H1 (cell line): ENCODE results near the gene L3MBTL4. TPM values are rescaled to one million over a fixed set of nuclear protein-coding genes. Genes with fewer than 3 reads are reported as not detected.

ENCODE experiments used
- CTCF ChIA-PET: fragments of 300-600 bp; sonication (Branson Sonifier 250); formaldehyde crosslinking; loops from one replicate; lab custom pipeline; 2021; ENCODE audit not compliant: partially characterized antibody; lab: Charles Lee
- POLR2A ChIA-PET: fragments of 300-600 bp; sonication (Branson Sonifier 250); formaldehyde crosslinking; loops from one replicate; lab custom pipeline; 2021; ENCODE audit warnings: inconsistent platforms; ENCODE audit not compliant: partially characterized antibody; lab: Charles Lee
- DNase-seq, 2 experiments: peaks; one replicate each; pipeline versions ENCODE4 v3.0.0 to v3.0.0-alpha.2; 2010 to 2022; ENCODE audit warnings: low spot score in 2 of 2, low read depth in 1 of 2, mixed read lengths in 1 of 2
- FAIRE-seq: peaks from 2 replicates; lab custom pipeline; 2011; peaks lifted over from hg19 to GRCh38; lab: Jason Lieb, UNC
- H2AFZ ChIP-seq: 2 replicates; pipeline ENCODE4 v1.8.1; 2012; ENCODE audit warnings: low read length, inconsistent platforms
- H2AK5ac ChIP-seq: 2 replicates; pipeline ENCODE4 v1.6.1; 2013; ENCODE audit warnings: low read depth, low read length
- H2BK120ac ChIP-seq: replicated peaks from 2 replicates; pipeline ENCODE3; 2013; ENCODE audit warnings: low read depth, low read length, inconsistent platforms
- H2BK12ac ChIP-seq: 2 replicates; pipeline ENCODE4 v1.6.1; 2013; ENCODE audit warnings: low read depth, low read length
- H2BK15ac ChIP-seq: 2 replicates; pipeline ENCODE4 v1.6.1; 2013; ENCODE audit warnings: low read length
- H2BK20ac ChIP-seq: 2 replicates; pipeline ENCODE4 v1.6.1; 2013; ENCODE audit warnings: low read length
- H2BK5ac ChIP-seq: 2 replicates; pipeline ENCODE4 v1.6.1; 2013; ENCODE audit warnings: low read depth, low read length
- H3K14ac ChIP-seq: 2 replicates; pipeline ENCODE4 v1.6.1; 2013; ENCODE audit warnings: inconsistent platforms; ENCODE audit not compliant: insufficient read length
- H3K18ac ChIP-seq: 2 replicates; pipeline ENCODE4 v1.6.1; 2013; ENCODE audit warnings: low read length; ENCODE audit errors: extremely low read depth
- H3K23ac ChIP-seq: 2 replicates; pipeline ENCODE4 v1.6.1; 2013; ENCODE audit warnings: inconsistent platforms; ENCODE audit not compliant: insufficient read length
- H3K23me2 ChIP-seq: 2 replicates; pipeline ENCODE4 v1.6.1; 2013; ENCODE audit warnings: low read depth, low read length
- H3K27ac ChIP-seq: 2 replicates; pipeline ENCODE4 v1.6.1; 2011; ENCODE audit warnings: low read depth, low read length, inconsistent platforms
- H3K27me3 ChIP-seq, 4 experiments: replicated peaks in 1 of 4; 1 replicate in 1 of 4; 2 replicates in 3 of 4; pipeline versions ENCODE4 v1.6.1 to v1.8.1; 2011 to 2013; ENCODE audit warnings: low read length in 3 of 4, mild to moderate bottlenecking in 3 of 4, inconsistent platforms in 2 of 4, mixed read lengths in 2 of 4, moderate library complexity in 1 of 4; ENCODE audit not compliant: control insufficient read depth in 3 of 4, insufficient read depth in 3 of 4; ENCODE audit errors: extremely low read depth in 1 of 4
- H3K36me3 ChIP-seq, 4 experiments: 2 replicates each; pipeline versions ENCODE4 v1.6.1 to v1.8.1; 2011 to 2013; ENCODE audit warnings: mild to moderate bottlenecking in 4 of 4, low read length in 3 of 4, moderate library complexity in 2 of 4, control low read depth in 1 of 4, inconsistent platforms in 1 of 4; ENCODE audit not compliant: insufficient read depth in 4 of 4, control insufficient read depth in 2 of 4
- H3K4ac ChIP-seq: replicated peaks from 2 replicates; pipeline ENCODE3; 2013; ENCODE audit warnings: low read length, low read depth, mixed read lengths, inconsistent platforms; ENCODE audit not compliant: insufficient read length
- H3K4me1 ChIP-seq, 4 experiments: replicated peaks in 1 of 4; 1 replicate in 1 of 4; 2 replicates in 3 of 4; pipeline versions ENCODE4 v1.6.1 to v1.8.1; 2011 to 2013; ENCODE audit warnings: low read length in 3 of 4, inconsistent platforms in 2 of 4, mixed read lengths in 1 of 4; ENCODE audit not compliant: insufficient read depth in 4 of 4, control insufficient read depth in 3 of 4
- H3K4me2 ChIP-seq, 2 experiments: 2 replicates each; pipeline versions ENCODE4 v1.6.1 to v1.8.1; 2011 to 2013; ENCODE audit warnings: low read depth in 2 of 2, low read length in 2 of 2, control low read depth in 1 of 2, inconsistent platforms in 1 of 2, mild to moderate bottlenecking in 1 of 2; ENCODE audit not compliant: insufficient read depth in 1 of 2
- H3K4me3 ChIP-seq, 4 experiments: fragments of 200-600, 300-600 bp in 1 of 4; sonication (generic), shearing (Covaris generic), sonication (Bioruptor Twin) in 1 of 4; 2 replicates each; pipeline versions ENCODE4 v1.5.1 to v1.8.1; 2011 to 2016; ENCODE audit warnings: low read length in 4 of 4, low read depth in 3 of 4, control low read depth in 2 of 4, inconsistent platforms in 2 of 4, mild to moderate bottlenecking in 2 of 4, mixed read lengths in 1 of 4, moderate library complexity in 1 of 4; ENCODE audit not compliant: insufficient read depth in 2 of 4; ENCODE audit errors: extremely low read depth in 1 of 4
- H3K56ac ChIP-seq: replicated peaks from 2 replicates; pipeline ENCODE3; 2013; ENCODE audit warnings: low read depth, mild to moderate bottlenecking, mixed read lengths, low read length, inconsistent platforms; ENCODE audit not compliant: insufficient read length
- H3K79me1 ChIP-seq: 2 replicates; pipeline ENCODE4 v1.6.1; 2013; ENCODE audit warnings: low read depth, low read length, control low read depth
- H3K79me2 ChIP-seq, 2 experiments: 2 replicates each; pipeline versions ENCODE4 v1.6.1 to v1.8.1; 2012 to 2013; ENCODE audit warnings: low read length in 2 of 2, mild to moderate bottlenecking in 2 of 2, inconsistent platforms in 1 of 2; ENCODE audit not compliant: insufficient read depth in 2 of 2, control insufficient read depth in 1 of 2
- H3K9ac ChIP-seq, 4 experiments: replicated peaks in 1 of 4; 1 replicate in 1 of 4; 2 replicates in 3 of 4; pipeline versions ENCODE4 v1.6.1 to v1.8.1; 2011 to 2013; ENCODE audit warnings: low read depth in 3 of 4, low read length in 3 of 4, control low read depth in 2 of 4, mild to moderate bottlenecking in 2 of 4, moderate library complexity in 2 of 4, inconsistent platforms in 1 of 4; ENCODE audit errors: extremely low read depth in 1 of 4
- H3K9me3 ChIP-seq, 2 experiments: 2 replicates each; pipeline versions ENCODE4 v1.6.1 to v1.8.1; 2012 to 2013; ENCODE audit warnings: mild to moderate bottlenecking in 2 of 2, moderate library complexity in 2 of 2, control low read depth in 1 of 2, inconsistent platforms in 1 of 2, low read depth in 1 of 2, low read length in 1 of 2, mixed read lengths in 1 of 2; ENCODE audit not compliant: insufficient read depth in 2 of 2
- H4K20me1 ChIP-seq, 2 experiments: replicated peaks in 1 of 2; 2 replicates each; pipeline versions ENCODE3 to v1.8.1; 2011 to 2013; ENCODE audit warnings: inconsistent platforms in 2 of 2, low read length in 2 of 2, mild to moderate bottlenecking in 1 of 2; ENCODE audit not compliant: insufficient read depth in 2 of 2, control insufficient read depth in 1 of 2
- H4K5ac ChIP-seq: 2 replicates; pipeline ENCODE4 v1.6.1; 2013; ENCODE audit warnings: low read length, low read depth, mixed read lengths, inconsistent platforms; ENCODE audit not compliant: insufficient read length
- H4K8ac ChIP-seq: 2 replicates; pipeline ENCODE4 v1.8.0; 2013; ENCODE audit warnings: mild to moderate bottlenecking, moderate library complexity, low read length, inconsistent platforms; ENCODE audit not compliant: insufficient read depth; ENCODE audit errors: extremely low read depth
- H4K91ac ChIP-seq: replicated peaks from 2 replicates; pipeline ENCODE3; 2013; ENCODE audit warnings: low read length, mixed read lengths, inconsistent platforms; ENCODE audit not compliant: insufficient read length
- BACH1 ChIP-seq: IDR thresholded peaks from 2 replicates; pipeline ENCODE4 v1.6.1; 2012; ENCODE audit warnings: low read length, improper control_type of control experiment
- BCL11A ChIP-seq, 2 experiments: IDR thresholded peaks; one replicate each; pipeline ENCODE4 v1.6.1; 2011; ENCODE audit warnings: low read depth in 2 of 2, low read length in 2 of 2, mild to moderate bottlenecking in 2 of 2
- CBX5 ChIP-seq: fragments of 300-800, 300-1000 bp; sonication (generic); IDR thresholded peaks from 2 replicates; pipeline ENCODE4 v1.7.1; 2016; ENCODE audit warnings: antibody characterized with exemption, low read length, low read depth
- CTCF ChIP-seq, 3 experiments: IDR thresholded peaks; 1 replicate in 2 of 3; 2 replicates in 1 of 3; pipeline versions ENCODE4 v1.5.1 to v1.6.1; 2011; ENCODE audit warnings: low read length in 3 of 3, mild to moderate bottlenecking in 3 of 3, inconsistent platforms in 2 of 3, low read depth in 1 of 3, moderate library complexity in 1 of 3; ENCODE audit not compliant: insufficient read depth in 1 of 3; ENCODE audit errors: control extremely low read depth in 1 of 3
- GTF2F1 ChIP-seq: IDR thresholded peaks from 2 replicates; pipeline ENCODE4 v1.6.1; 2012; ENCODE audit warnings: low read depth, low read length, improper control_type of control experiment, borderline replicate concordance
- MAFK ChIP-seq: IDR thresholded peaks from 2 replicates; pipeline ENCODE4 v1.6.1; 2012; ENCODE audit warnings: low read depth, mild to moderate bottlenecking, improper control_type of control experiment, low read length
- NRF1 ChIP-seq: IDR thresholded peaks from 2 replicates; pipeline ENCODE4 v1.6.1; 2011; ENCODE audit warnings: mild to moderate bottlenecking, low read depth, low read length, improper control_type of control experiment
- POLR2AphosphoS5 ChIP-seq: IDR thresholded peaks from 2 replicates; pipeline ENCODE4 v1.6.1; 2011; ENCODE audit warnings: low read depth, low read length
- RBBP5 ChIP-seq: IDR thresholded peaks from 2 replicates; pipeline ENCODE4 v1.7.1; 2012; ENCODE audit warnings: low read depth, mild to moderate bottlenecking, inconsistent platforms, low read length, moderate library complexity, borderline replicate concordance
- SIN3A ChIP-seq, 2 experiments: IDR thresholded peaks in 1 of 2; conservative IDR thresholded peaks in 1 of 2; 2 replicates each; pipeline ENCODE4 v1.6.1; 2011 to 2012; ENCODE audit warnings: low read length in 2 of 2, improper control_type of control experiment in 1 of 2, low read depth in 1 of 2, mild to moderate bottlenecking in 1 of 2
- SIRT6 ChIP-seq: IDR thresholded peaks from one replicate; pipeline ENCODE4 v1.7.1; 2012; ENCODE audit warnings: low read length, inconsistent platforms
- SP2 ChIP-seq: IDR thresholded peaks from 2 replicates; pipeline ENCODE4 v1.6.1; 2012; ENCODE audit warnings: mild to moderate bottlenecking, low read length, inconsistent platforms
- TAF1 ChIP-seq: IDR thresholded peaks from 2 replicates; pipeline ENCODE4 v1.6.1; 2011; ENCODE audit warnings: mild to moderate bottlenecking, low read depth, low read length
- WGBS, 2 experiments: shearing (Covaris generic) in 1 of 2; methylation state at CpG; one replicate each; pipeline versions ENCODE4 v1.1.6 to v1.1.7; 2013 to 2015; ENCODE audit warnings: low lambda C conversion rate in 2 of 2, mixed read lengths in 2 of 2, inconsistent platforms in 1 of 2, low coverage in 1 of 2, missing lambda C conversion rate in 1 of 2; ENCODE audit not compliant: insufficient replicate concordance in 2 of 2, insufficient coverage in 1 of 2, insufficient read length in 1 of 2; ENCODE audit errors: extremely low coverage in 1 of 2, missing lambda C conversion rate in 1 of 2; 5-methylcytosine and 5-hydroxymethylcytosine counted together
- polyA plus RNA-seq, 7 experiments: library from polyadenylated mRNA; depleted of rRNA in 3 of 7; stranded (reverse) in 5 of 7; unstranded in 2 of 7; fragments of >200 nt in 5 of 7; fragments of 200-250 nt in 2 of 7; gene quantifications; 1 replicate in 5 of 7; 2 replicates in 1 of 7; 4 replicates in 1 of 7; pipeline versions ENCODE4 v1.2.1 to v1.2.3, GENCODE V29; 2011 to 2013; ENCODE audit warnings: missing spikeins in 2 of 7, mixed read lengths in 2 of 7
- total RNA-seq: library from RNA; stranded (reverse); fragmentation: NEBNext Ultra II Directional; extraction: Animal tissue kit (Norgen Biotek cat#: 25700); gene quantifications from 2 replicates; pipeline ENCODE4 v1.2.1, GENCODE V29; 2021

The L3MBTL4 gene
- total and polyA plus RNA-seq, 2 of the 8 experiments (the other 6 are each of a cell fraction or from before 2014, with no cell fraction given), result 1.0 to 2.1 TPM

GRCh38 chr18:6118080-6118479, 296.6 kb downstream of the L3MBTL4 start:
- Histone ChIP-seq H3K36me3 (no peaks in the 10 kb centered on the region), H2BK12ac (no peak overlapping the region), H3K79me2 (no peaks in the 10 kb centered on the region), H3K23ac (no peak overlapping the region), H2BK20ac (no peak overlapping the region), H3K23me2 (no peaks in the 10 kb centered on the region), H4K91ac (no peak overlapping the region), H3K4ac (no peak overlapping the region), H3K4me1 (peaks cover 0 to 6% (median 1%) of the 10 kb centered on the region in 4 experiments; a peak in 3 of 7 replicates), H2BK5ac (no peak overlapping the region), H2AK5ac (no peak overlapping the region), H3K79me1 (no peaks in the 10 kb centered on the region), H4K5ac (no peak overlapping the region), H3K9ac (no peak overlapping the region), H3K27ac (no peak overlapping the region), H3K9me3 (0 out of 4 replicates have a peak, but pooled peaks cover 0 to 2% of the 10 kb centered on the region in 2 experiments), H3K18ac (no peak overlapping the region), H4K20me1 (no peaks in the 10 kb centered on the region), H3K4me2 (no peak overlapping the region), H2BK120ac (no peak overlapping the region), H2BK15ac (no peak overlapping the region), H3K27me3 (no peaks in the 10 kb centered on the region), H4K8ac (no peak overlapping the region), H2AFZ (no peak overlapping the region), H3K14ac (no peak overlapping the region), H3K4me3 (no peak overlapping the region), H3K56ac (no peak overlapping the region)
- FAIRE-seq, result no peak
- DNase-seq, result no peak
- 86% methylated on average over 2 of the region's 2 CpGs; no CpG with 5 or more reads in 1 of the 2 experiments for WGBS, 2 experiments
- ChIA-PET POLR2A (interaction anchor here (1.3 kb wide), 1 partner anchor 14 kb away, joined by 3 read pairs; no protein-coding TSS in a partner anchor), CTCF (no interaction called here)
- TF ChIP-seq SIN3A (conservative IDR thresholded peaks at IDR 0.05 in 1 of 2, IDR thresholded peaks at IDR 0.05 in 1 of 2; ENCODE audit: low read depth in 1 of 2, low read length in 2 of 2) (no peak), CTCF (IDR thresholded peaks at IDR 0.05; ENCODE audit: control extremely low read depth in 1 of 3, insufficient read depth in 1 of 3, low read depth in 1 of 3, low read length in 3 of 3) (no peak), TAF1 (no peak), MAFK (no peak), SP2 (no peak), NRF1 (no peak), BCL11A (IDR thresholded peaks at IDR 0.05; ENCODE audit: low read depth in 2 of 2, low read length in 2 of 2) (no peak), SIRT6 (no peak), CBX5 (no peak), BACH1 (no peak), GTF2F1 (no peak), POLR2AphosphoS5 (no peak), RBBP5 (no peak)
